GM23338 (cell line): Measurements from ENCODE around the gene SKP1. TPM values are rescaled to one million over a fixed set of nuclear protein-coding genes. Genes with fewer than 3 reads are reported as not detected.
"Not testable (repeated sequence)": the region's sequence is repeated elsewhere in the genome, so short reads cannot be mapped to it uniquely, and the experiment has no call there.

Experiments used
- ATAC-seq: fragments of 200-7000 bp; cut with Tn5 transposase; 3 replicates; pipeline ENCODE4 v1.9.1; 2020
- DNase-seq: peaks from one replicate; pipeline ENCODE4 v3.0.0-alpha.2; 2015; ENCODE audit warnings: low spot score
- H2AFZ ChIP-seq: fragments of 200-600 bp; sonication (generic); 2 replicates; pipeline ENCODE4 v1.8.0; 2016; ENCODE audit warnings: antibody characterized with exemption, mild to moderate bottlenecking, moderate library complexity
- H3F3A ChIP-seq: fragments of 200-600 bp; sonication (generic); replicated peaks from 2 replicates; pipeline ENCODE4 v1.8.0; 2017; ENCODE audit warnings: antibody characterized with exemption, mixed run types, low read depth
- H3K27ac ChIP-seq: fragments of 200-600 bp; sonication (generic); 2 replicates; pipeline ENCODE4 v1.6.1; 2016; ENCODE audit warnings: low read depth
- H3K27me3 ChIP-seq: fragments of 200-600 bp; sonication (generic); 2 replicates; pipeline ENCODE4 v1.8.0; 2016; ENCODE audit warnings: mild to moderate bottlenecking, mixed run types, moderate library complexity; ENCODE audit not compliant: insufficient read depth
- H3K36me3 ChIP-seq: fragments of 200-600 bp; sonication (generic); 2 replicates; pipeline ENCODE4 v1.8.0; 2016; ENCODE audit warnings: mild to moderate bottlenecking; ENCODE audit not compliant: insufficient read depth
- H3K4me1 ChIP-seq: fragments of 200-600 bp; sonication (generic); 2 replicates; pipeline ENCODE4 v1.8.0; 2016; ENCODE audit warnings: mild to moderate bottlenecking, moderate library complexity; ENCODE audit not compliant: insufficient read depth
- H3K4me2 ChIP-seq: fragments of 200-600 bp; sonication (generic); 2 replicates; pipeline ENCODE4 v1.7.1; 2017; ENCODE audit warnings: mixed run types
- H3K4me3 ChIP-seq: fragments of 200-600 bp; sonication (generic); 2 replicates; pipeline ENCODE4 v1.6.1; 2016; ENCODE audit warnings: mixed run types
- H3K79me2 ChIP-seq: fragments of 200-600 bp; sonication (generic); replicated peaks from 2 replicates; pipeline ENCODE4 v1.8.0; 2017; ENCODE audit warnings: mild to moderate bottlenecking; ENCODE audit not compliant: insufficient read depth
- H3K9me2 ChIP-seq: fragments of 200-600 bp; sonication (generic); 2 replicates; pipeline ENCODE4 v1.8.0; 2017; ENCODE audit not compliant: insufficient read depth
- H4K20me1 ChIP-seq: fragments of 200-600 bp; sonication (generic); replicated peaks from 2 replicates; pipeline ENCODE4 v1.8.0; 2017; ENCODE audit warnings: mild to moderate bottlenecking; ENCODE audit not compliant: insufficient read depth
- H3K27ac Mint-ChIP-seq: 2 replicates; pipeline ENCODE4 v1.8.0; 2020; ENCODE audit warnings: inconsistent platforms, mild to moderate bottlenecking, moderate library complexity, mixed read lengths
- H3K27me3 Mint-ChIP-seq: 3 replicates; pipeline ENCODE4 v1.8.0; 2022; ENCODE audit warnings: low read depth, mild to moderate bottlenecking, moderate library complexity, mixed read lengths, inconsistent platforms; ENCODE audit not compliant: insufficient read depth, poor library complexity
- H3K36me3 Mint-ChIP-seq: 3 replicates; pipeline ENCODE4 v1.8.0; 2021; ENCODE audit warnings: low read depth, mild to moderate bottlenecking, inconsistent platforms, moderate library complexity, mixed read lengths
- H3K4me1 Mint-ChIP-seq: 3 replicates; pipeline ENCODE4 v1.8.0; 2020; ENCODE audit warnings: mild to moderate bottlenecking, inconsistent platforms, mixed read lengths
- H3K4me3 Mint-ChIP-seq: 3 replicates; pipeline ENCODE4 v1.8.0; 2021; ENCODE audit warnings: moderate library complexity, mild to moderate bottlenecking, inconsistent platforms, mixed read lengths
- H3K9me3 Mint-ChIP-seq: 3 replicates; pipeline ENCODE4 v1.8.0; 2020; ENCODE audit warnings: moderate library complexity, mild to moderate bottlenecking, inconsistent platforms, mixed read lengths
- CTCF ChIP-seq, 2 experiments: fragments of 200-600 bp in 1 of 2; sonication (generic) in 1 of 2; conservative IDR thresholded peaks; 2 replicates each; pipeline versions ENCODE4 v1.5.1 to v1.6.1; 2016 to 2017; ENCODE audit warnings: antibody characterized with exemption in 2 of 2, low read depth in 2 of 2, mild to moderate bottlenecking in 2 of 2, moderate library complexity in 1 of 2
- ETS1 ChIP-seq: IDR thresholded peaks from 2 replicates; pipeline ENCODE4 v1.6.1; 2016; ENCODE audit warnings: antibody characterized with exemption
- EZH2 ChIP-seq: fragments of 200-600 bp; sonication (generic); IDR thresholded peaks from one replicate; pipeline ENCODE4 v1.8.0; 2017; ENCODE audit warnings: antibody characterized with exemption, mild to moderate bottlenecking, low read depth; ENCODE audit not compliant: unreplicated experiment
- EZH2phosphoT487 ChIP-seq: fragments of 200-600 bp; sonication (generic); IDR thresholded peaks from one replicate; pipeline ENCODE4 v1.8.1; 2018; ENCODE audit warnings: antibody characterized with exemption; ENCODE audit not compliant: unreplicated experiment
- JUNB ChIP-seq: IDR thresholded peaks from one replicate; pipeline ENCODE4 v1.6.1; 2016; ENCODE audit warnings: antibody characterized with exemption; ENCODE audit not compliant: unreplicated experiment
- NANOG ChIP-seq: IDR thresholded peaks from 2 replicates; pipeline ENCODE4 v1.6.1; 2016; ENCODE audit warnings: antibody characterized with exemption, borderline replicate concordance
- POLR2AphosphoS5 ChIP-seq: IDR thresholded peaks from 2 replicates; pipeline ENCODE4 v1.6.1; 2016; ENCODE audit warnings: antibody characterized with exemption, low read depth
- REST ChIP-seq: IDR thresholded peaks from one replicate; pipeline ENCODE4 v1.6.1; 2018; ENCODE audit warnings: antibody characterized with exemption; ENCODE audit not compliant: unreplicated experiment
- STAT1 ChIP-seq: IDR thresholded peaks from one replicate; pipeline ENCODE4 v1.6.1; 2016; ENCODE audit warnings: antibody characterized with exemption; ENCODE audit not compliant: unreplicated experiment
- ZNF114 ChIP-seq: fragments of 250-450 bp; sonication (Bioruptor Pico); IDR thresholded peaks from 2 replicates; pipeline ENCODE4 v1.5.0; 2020; ENCODE audit warnings: mild to moderate bottlenecking, moderate library complexity
- polyA plus RNA-seq: library from polyadenylated mRNA; unstranded; fragments of >200 nt; fragmentation: Nextera tagmentation; extraction: Ambion mirVana; gene quantifications from 2 replicates; pipeline ENCODE4 v1.2.1, GENCODE V29; 2016
- total RNA-seq: library from RNA; depleted of rRNA; stranded (reverse); fragments of >200 nt; shearing (Covaris generic); gene quantifications from 2 replicates; pipeline ENCODE4 v1.2.3, GENCODE V29; 2014

The SKP1 gene
- total and polyA plus RNA-seq, 2 experiments from 2014 or later: 244 to 440 TPM

- peak overlapping the region; percentile 59; the same call in 1 of the 2 replicates for H3K27ac Mint-ChIP-seq
- H3F3A ChIP-seq, H3K27ac ChIP-seq, DNase-seq, H3K36me3 ChIP-seq, H3K9me3 Mint-ChIP-seq, ATAC-seq, H3K9me2 ChIP-seq, H2AFZ ChIP-seq, H3K27me3 ChIP-seq: not testable (repeated sequence)
- H3K4me2 ChIP-seq: peak overlapping the region; percentile 89
- peaks cover 47% of the 10 kb centered on the region for H3K4me1 ChIP-seq
- H3K4me3 ChIP-seq: peak overlapping the region; percentile 92; the same call in 1 of the 2 replicates
- H3K4me1 Mint-ChIP-seq: peaks cover 43% of the 10 kb centered on the region
- H3K36me3 Mint-ChIP-seq: peaks cover 42% of the 10 kb centered on the region
- H3K79me2 ChIP-seq: peaks cover 92% of the 10 kb centered on the region
- H3K4me3 Mint-ChIP-seq: peak overlapping the region; percentile 98; the same call in 2 of the 3 replicates
- peaks cover 81% of the 10 kb centered on the region for H4K20me1 ChIP-seq
- peaks cover 12% of the 10 kb centered on the region for H3K27me3 Mint-ChIP-seq
Observed at GRCh38 chr5:134221690-134222089, 44.9 kb upstream of the SKP1 start.

- DNase-seq: no peak
- TF ChIP-seq REST: no peak
- TF ChIP-seq ZNF114 (CRISPR knock-in tag): no peak
- no peak for TF ChIP-seq NANOG
- TF ChIP-seq CTCF (conservative IDR thresholded peaks at IDR 0.05; ENCODE audit: low read depth in 2 of 2): no peak
- TF ChIP-seq JUNB: no peak
- no peak for TF ChIP-seq EZH2
- TF ChIP-seq EZH2phosphoT487: no peak
- no peak for TF ChIP-seq POLR2AphosphoS5
- no peak for TF ChIP-seq ETS1
- no peak for TF ChIP-seq STAT1
Observed at GRCh38 chr5:134215757-134216156, 39.0 kb upstream of the SKP1 start.

More at GRCh38 chr5:134215757-134216156, 39.0 kb upstream of the SKP1 start:
- Histone ChIP-seq H3K27me3 (no peaks in the 10 kb centered on the region), H3K4me2 (no peak overlapping the region), H3F3A (no peaks in the 10 kb centered on the region), H3K36me3 (no peaks in the 10 kb centered on the region), H2AFZ (no peak overlapping the region), H3K4me1 (peaks cover 18% of the 10 kb centered on the region), H3K9me2 (no peaks in the 10 kb centered on the region), H3K4me3 (no peak overlapping the region), H4K20me1 (peaks cover 91% of the 10 kb centered on the region), H3K27ac (no peak overlapping the region), H3K79me2 (peaks cover 100% of the 10 kb centered on the region)
- Mint-ChIP-seq H3K27ac (no peak overlapping the region), H3K9me3 (no peaks in the 10 kb centered on the region), H3K27me3 (peaks cover 3% of the 10 kb centered on the region), H3K4me3 (no peak overlapping the region), H3K36me3 (peaks cover 20% of the 10 kb centered on the region; the same call in 2 of the 3 replicates), H3K4me1 (peaks cover 26% of the 10 kb centered on the region)
- no peak for ATAC-seq
